CD4-positive, alpha-beta memory T cell (primary cell): Measurements from ENCODE around the gene MT2A. TPM values are rescaled to one million over a fixed set of nuclear protein-coding genes. Genes with fewer than 3 reads are reported as not detected.
A peak's percentile ranks its signal among the peaks of the same experiment; 100 is the strongest.
"Not testable (repeated sequence)": the region's sequence is repeated elsewhere in the genome, so short reads cannot be mapped to it uniquely, and the experiment has no call there.

ENCODE experiments used
- CTCF ChIA-PET: fragments of 350-600 bp; sonication (Branson Sonifier 250); formaldehyde crosslinking; loops from one replicate; lab custom pipeline; 2021; ENCODE audit warnings: inconsistent platforms; ENCODE audit not compliant: partially characterized antibody; lab: Charles Lee
- POLR2A ChIA-PET: fragments of 350-600 bp; sonication (Branson Sonifier 250); formaldehyde crosslinking; loops from one replicate; lab custom pipeline; 2021; ENCODE audit not compliant: partially characterized antibody; lab: Charles Lee
- DNase-seq, 5 donors: peaks; one replicate each; pipeline versions ENCODE4 v3.0.0 to v3.0.0-alpha.2; 2020 to 2022; ENCODE audit warnings: mixed read lengths in 1 of 5
- H3K27ac ChIP-seq: one replicate; pipeline ENCODE4 v1.7.0; 2013; ENCODE audit warnings: low read depth, low read length
- H3K27me3 ChIP-seq: 2 replicates; pipeline ENCODE4 v1.7.0; 2013; ENCODE audit warnings: mild to moderate bottlenecking, low read length, moderate library complexity; ENCODE audit not compliant: insufficient read depth
- H3K36me3 ChIP-seq: 2 replicates; pipeline ENCODE4 v1.7.0; 2013; ENCODE audit warnings: mild to moderate bottlenecking, low read length, moderate library complexity; ENCODE audit not compliant: insufficient read depth
- H3K4me1 ChIP-seq: 2 replicates; pipeline ENCODE4 v1.7.0; 2013; ENCODE audit warnings: mild to moderate bottlenecking, low read length, moderate library complexity; ENCODE audit not compliant: insufficient read depth
- H3K4me3 ChIP-seq, 2 donors: one replicate each; pipeline ENCODE4 v1.7.0; 2013; ENCODE audit warnings: low read length in 2 of 2, mild to moderate bottlenecking in 1 of 2
- H3K9me3 ChIP-seq, 2 donors: one replicate each; pipeline ENCODE4 v1.7.0; 2013; ENCODE audit warnings: low read length in 2 of 2, control low read depth in 1 of 2; ENCODE audit not compliant: control insufficient read depth in 1 of 2
- H3K27ac Mint-ChIP-seq, 7 donors: one replicate each; pipeline ENCODE4 v1.8.0; 2020 to 2021; ENCODE audit warnings: mixed read lengths in 7 of 7, mild to moderate bottlenecking in 6 of 7, inconsistent platforms in 3 of 7, moderate library complexity in 3 of 7
- H3K27me3 Mint-ChIP-seq, 2 donors: one replicate each; pipeline ENCODE4 v1.8.0; 2020 to 2021; ENCODE audit warnings: mixed read lengths in 2 of 2
- H3K36me3 Mint-ChIP-seq, 2 donors: one replicate each; pipeline ENCODE4 v1.8.0; 2020 to 2021; ENCODE audit warnings: mixed read lengths in 2 of 2, inconsistent platforms in 1 of 2, mild to moderate bottlenecking in 1 of 2
- H3K4me1 Mint-ChIP-seq, 4 donors: one replicate each; pipeline ENCODE4 v1.8.0; 2020 to 2021; ENCODE audit warnings: mixed read lengths in 4 of 4, mild to moderate bottlenecking in 1 of 4
- H3K4me3 Mint-ChIP-seq, 8 donors: one replicate each; pipeline ENCODE4 v1.8.0; 2020 to 2021; ENCODE audit warnings: mixed read lengths in 8 of 8, mild to moderate bottlenecking in 7 of 8, moderate library complexity in 6 of 8, inconsistent platforms in 3 of 8
- H3K9me3 Mint-ChIP-seq, 8 donors: one replicate each; pipeline ENCODE4 v1.8.0; 2020 to 2021; ENCODE audit warnings: mixed read lengths in 8 of 8, mild to moderate bottlenecking in 5 of 8, inconsistent platforms in 3 of 8, moderate library complexity in 1 of 8
- intact Hi-C: fragments of 100-400 bp; cut with micrococcal nuclease; formaldehyde crosslinking; loops from one replicate; pipeline ENCODE4 v1.15.1; 2023
- polyA plus RNA-seq, 2 donors: library from polyadenylated mRNA; unstranded; fragments of 300-500 nt; fragmentation: Illumina TruSeq; gene quantifications; one replicate each; pipeline ENCODE4 v1.2.3, GENCODE V29; 2021
- total RNA-seq, 2 experiments: library from RNA; stranded (reverse); gene quantifications; one replicate each; pipeline ENCODE4 v1.2.3, GENCODE V29; 2021

MT2A gene
- total and polyA plus RNA-seq, 4 experiments from 2014 or later = 15.8 to 226 (median 52.6) TPM

GRCh38 chr16:56571525-56571924 lies 36.9 kb upstream of the MT2A start:
- DNase-seq = no peak
- peaks cover 0 to 2% of the 10 kb centered on the region in 2 donors for H3K27me3 Mint-ChIP-seq
- peaks cover 0 to 4% of the 10 kb centered on the region in 2 donors for H3K36me3 Mint-ChIP-seq
- H3K4me3 Mint-ChIP-seq = no peak overlapping the region
- H3K9me3 Mint-ChIP-seq = peaks cover 0 to 4% (median 1%) of the 10 kb centered on the region in 8 donors
- Histone ChIP-seq H3K4me3 (no peak overlapping the region), H3K9me3 (no peaks in the 10 kb centered on the region), H3K4me1 (no peaks in the 10 kb centered on the region), H3K36me3 (no peaks in the 10 kb centered on the region), H3K27ac (no peak overlapping the region), H3K27me3 (no peaks in the 10 kb centered on the region)
- intact Hi-C loops = no loop called here
- no peak overlapping the region for H3K27ac Mint-ChIP-seq
- ChIA-PET CTCF (no interaction called here), POLR2A (no interaction called here)
- H3K4me1 Mint-ChIP-seq = peaks cover 0 to under 1% (median 0%) of the 10 kb centered on the region in 4 donors

GRCh38 chr16:56574625-56575024 lies 33.8 kb upstream of the MT2A start:
- H3K27me3 ChIP-seq = no peaks in the 10 kb centered on the region
- CTCF ChIA-PET = interaction anchor here (1.2 kb wide), 1 partner anchor 127 kb away, joined by 3 read pairs; no protein-coding TSS in a partner anchor
- Mint-ChIP-seq H3K4me3 (no peak overlapping the region), H3K27me3 (no peaks in the 10 kb centered on the region), H3K27ac (no peak overlapping the region), H3K4me1 (peaks cover 4 to 9% (median 6%) of the 10 kb centered on the region in 4 donors), H3K36me3 (peaks cover 0 to 4% of the 10 kb centered on the region in 2 donors), H3K9me3 (peaks cover 0 to 4% (median 1%) of the 10 kb centered on the region in 8 donors)
- no peak overlapping the region for H3K4me3 ChIP-seq
- no peaks in the 10 kb centered on the region for H3K4me1 ChIP-seq
- H3K36me3 ChIP-seq = no peaks in the 10 kb centered on the region
- H3K27ac ChIP-seq = no peak overlapping the region
- H3K9me3 ChIP-seq = no peaks in the 10 kb centered on the region
- DNase-seq = no peak
- intact Hi-C loops = no loop called here
- POLR2A ChIA-PET = no interaction called here

- POLR2A ChIA-PET = interaction anchor here (1.0 to 2.8 kb wide), 6 partner anchors 9 to 125 kb away, joined by 3 to 17 read pairs (median 3); partner anchors contain the start of gene MT2A
- Mint-ChIP-seq H3K9me3 (peaks cover 0 to 4% (median 1%) of the 10 kb centered on the region in 8 donors), H3K36me3 (peaks cover 0 to 4% of the 10 kb centered on the region in 2 donors), H3K27ac (peak overlapping the region in 6 of 7 donors; percentile 36 to 79 (median 58)), H3K27me3 (no peaks in the 10 kb centered on the region), H3K4me3 (no peak overlapping the region), H3K4me1 (peaks cover 4 to 9% (median 6%) of the 10 kb centered on the region in 4 donors)
- Histone ChIP-seq H3K27me3 (no peaks in the 10 kb centered on the region), H3K9me3 (no peaks in the 10 kb centered on the region), H3K27ac (no peak overlapping the region), H3K4me1 (no peaks in the 10 kb centered on the region), H3K36me3 (no peaks in the 10 kb centered on the region), H3K4me3 (no peak overlapping the region)
- peak; percentile 85 to 89 (median 87) for DNase-seq
- intact Hi-C loops = loop anchor here (1.0 to 2.0 kb wide), 4 partner anchors 32 to 126 kb away; partner anchors contain the start of gene MT2A
- CTCF ChIA-PET = interaction anchor here (0.7 to 4.2 kb wide), 36 partner anchors 9 to 193 kb away, joined by 3 to 150 read pairs (median 6); partner anchors contain the start of genes MT1E, MT1H, MT2A and MT4
These were observed 31.6 kb upstream of the MT2A start for GRCh38 chr16:56576585-56577299.

- no peak for DNase-seq
- H3K9me3 ChIP-seq = no peaks in the 10 kb centered on the region
- ChIA-PET CTCF (interaction anchor here (0.7 to 4.2 kb wide), 27 partner anchors 9 to 145 kb away, joined by 3 to 150 read pairs (median 6); partner anchors contain the start of genes MT2A and MT4), POLR2A (interaction anchor here (0.7 to 2.8 kb wide), 7 partner anchors 9 to 125 kb away, joined by 3 to 17 read pairs (median 3); partner anchors contain the start of gene MT2A)
- no peaks in the 10 kb centered on the region for H3K27me3 Mint-ChIP-seq
- peaks cover 4 to 9% (median 6%) of the 10 kb centered on the region in 4 donors for H3K4me1 Mint-ChIP-seq
- intact Hi-C loops = loop anchor here (1.0 to 2.0 kb wide), 4 partner anchors 32 to 125 kb away; partner anchors contain the start of gene MT2A
- peak overlapping the region in 5 of 7 donors; percentile 36 to 79 (median 58) for H3K27ac Mint-ChIP-seq
- H3K9me3 Mint-ChIP-seq = peaks cover 0 to 4% (median 1%) of the 10 kb centered on the region in 8 donors
- no peak overlapping the region for H3K27ac ChIP-seq
- no peak overlapping the region for H3K4me3 Mint-ChIP-seq
- H3K36me3 ChIP-seq = no peaks in the 10 kb centered on the region
- H3K36me3 Mint-ChIP-seq = peaks cover 0 to 4% of the 10 kb centered on the region in 2 donors
- H3K4me1 ChIP-seq = no peaks in the 10 kb centered on the region
- no peaks in the 10 kb centered on the region for H3K27me3 ChIP-seq
- H3K4me3 ChIP-seq = no peak overlapping the region
These were observed 31.1 kb upstream of the MT2A start for GRCh38 chr16:56577300-56577625.

GRCh38 chr16:56580391-56581048 lies 27.9 kb upstream of the MT2A start:
- Mint-ChIP-seq H3K27me3 (peaks cover 0 to 2% of the 10 kb centered on the region in 2 donors), H3K4me3 (no peak overlapping the region), H3K4me1 (peaks cover 4 to 9% (median 6%) of the 10 kb centered on the region in 4 donors), H3K27ac (no peak overlapping the region), H3K36me3 (no peaks in the 10 kb centered on the region), H3K9me3 (no peaks in the 10 kb centered on the region)
- Histone ChIP-seq H3K4me3 (no peak overlapping the region), H3K4me1 (no peaks in the 10 kb centered on the region), H3K36me3 (no peaks in the 10 kb centered on the region), H3K27ac (no peak overlapping the region), H3K27me3 (no peaks in the 10 kb centered on the region), H3K9me3 (no peaks in the 10 kb centered on the region)
- CTCF ChIA-PET = interaction anchor here (1.0 to 1.3 kb wide), 2 partner anchors 23 to 120 kb away, joined by 3 read pairs; no protein-coding TSS in a partner anchor
- DNase-seq = no peak
- intact Hi-C loops = no loop called here
- POLR2A ChIA-PET = no interaction called here

- H3K4me1 ChIP-seq, H3K4me1 Mint-ChIP-seq, H3K9me3 Mint-ChIP-seq, H3K36me3 ChIP-seq, H3K36me3 Mint-ChIP-seq, H3K27ac ChIP-seq, H3K4me3 ChIP-seq, H3K4me3 Mint-ChIP-seq, H3K27me3 ChIP-seq, POLR2A ChIA-PET, H3K27me3 Mint-ChIP-seq, intact Hi-C loops, DNase-seq, H3K9me3 ChIP-seq: not testable (repeated sequence)
- CTCF ChIA-PET = interaction anchor here (1.4 kb wide), 1 partner anchor 119 kb away, joined by 9 read pairs; no protein-coding TSS in a partner anchor
- H3K27ac Mint-ChIP-seq = peak overlapping the region in 2 of 7 donors; percentile 15 to 81
These were observed 25.5 kb upstream of the MT2A start for GRCh38 chr16:56582911-56583310.
